ENCODE measurements around the gene SAG.

Gene SAG

DNA sequence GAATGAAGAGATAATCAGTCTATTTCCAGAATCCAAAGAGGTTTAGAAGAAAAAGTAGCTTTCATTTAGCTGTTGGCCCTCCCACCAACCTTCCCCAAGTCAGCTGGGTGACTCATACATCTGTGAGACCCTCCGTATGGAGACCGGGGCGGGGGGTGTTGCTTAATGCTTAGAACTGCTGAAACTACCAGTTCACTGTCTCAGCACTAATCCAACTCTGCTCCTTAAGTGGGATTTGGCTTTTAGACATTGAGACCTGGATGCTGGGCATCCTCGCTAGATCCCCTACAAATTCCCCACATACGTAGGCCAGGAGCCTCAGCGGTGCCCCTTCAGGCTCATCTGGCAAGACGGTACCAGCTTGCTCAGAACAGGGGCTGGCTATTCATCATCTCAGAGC is at the start of gene SAG:
SAG (plus strand) TSS at position 252 of the 400 bp plus-strand sequence. CDS start 1,374 bp downstream, outside the sequence.
- no peak for DNase-seq (ENCODE audit: low spot score)

- no peak for DNase-seq (ENCODE audit: low spot score)
Measured at GRCh38 chr2:233258211-233258610, 49.4 kb upstream of the SAG start.

DNA sequence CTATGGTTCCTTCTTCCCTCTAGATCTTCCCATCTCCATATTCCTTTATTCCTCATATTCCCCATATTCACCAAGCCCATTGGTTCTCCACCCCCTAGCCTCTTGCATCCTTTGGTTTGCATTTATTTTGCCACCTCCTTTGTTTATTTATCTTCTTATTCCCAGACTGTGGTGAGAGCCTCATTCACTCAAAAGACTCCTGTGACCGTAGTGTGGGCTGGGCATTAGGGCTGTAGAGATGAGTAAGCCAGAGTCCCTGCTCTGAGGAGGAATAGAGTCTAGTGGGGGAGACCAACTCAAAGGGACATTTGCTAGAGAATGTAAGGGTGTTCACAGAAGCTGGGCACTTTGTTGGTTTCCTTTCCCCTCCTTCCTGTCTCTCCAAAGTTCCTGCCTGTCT is 47.9 kb upstream of the SAG start:
- DNase-seq (ENCODE audit: low spot score): no peak

DNA sequence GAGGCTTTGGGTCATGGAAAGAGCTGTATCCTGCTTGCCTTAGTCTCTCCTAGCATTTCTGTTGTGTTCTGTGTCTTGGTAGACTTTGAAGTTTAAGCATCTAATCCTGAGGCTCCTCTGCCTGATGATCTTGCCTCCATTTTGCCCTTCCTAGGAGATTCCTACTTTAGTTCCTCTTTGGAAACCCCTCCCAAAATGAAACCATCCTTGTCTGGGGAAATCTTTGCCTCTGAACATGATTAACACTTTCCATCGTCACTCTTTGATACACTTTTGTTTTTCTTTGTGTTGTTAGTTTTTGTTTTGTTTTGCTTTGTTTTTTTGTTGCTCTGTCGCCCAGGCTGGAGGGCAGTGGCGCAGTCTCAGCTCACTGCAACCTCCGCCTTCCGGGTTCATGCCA is 47.0 kb upstream of the SAG start:
- DNase-seq (ENCODE audit: low spot score): no peak

DNA sequence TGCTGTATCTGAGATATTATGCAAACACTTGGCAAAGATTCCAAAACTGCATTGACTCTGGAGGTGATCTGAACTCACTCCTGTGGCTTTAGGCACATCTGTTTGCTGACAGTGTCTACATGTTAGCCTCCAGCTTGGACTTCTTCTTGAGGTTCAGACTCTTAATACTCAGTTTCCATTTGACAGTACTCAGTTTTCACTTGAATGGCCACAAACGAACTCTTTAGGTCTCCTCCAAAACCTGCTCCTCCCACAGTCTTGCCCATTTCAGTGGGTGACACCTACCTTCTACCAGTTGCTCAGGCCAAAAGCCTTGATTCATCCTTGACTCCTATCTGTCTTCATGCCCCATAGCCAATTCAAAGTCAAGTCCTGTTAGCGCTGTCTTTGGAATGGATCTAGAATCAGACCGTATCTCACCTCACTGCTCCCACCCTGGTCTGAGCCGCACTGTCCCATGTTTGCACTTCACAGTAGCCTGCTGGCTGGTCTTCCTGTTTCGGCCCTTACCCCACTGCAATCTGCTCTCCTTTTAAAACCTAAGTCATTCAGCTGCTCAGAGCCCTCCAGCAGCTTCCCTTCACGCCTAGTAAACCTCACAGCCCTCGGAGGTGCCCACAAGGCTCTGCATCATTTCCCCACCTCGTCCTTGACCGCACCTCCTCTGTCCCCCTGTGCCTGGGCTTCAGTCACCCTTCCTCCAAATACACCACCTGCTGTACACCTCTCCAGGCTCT is 45.6 kb upstream of the SAG start:
- DNase-seq (ENCODE audit: low spot score): no peak

GRCh38 chr2:233262562-233262961 is 45.1 kb upstream of the SAG start:
- no peak for DNase-seq (ENCODE audit: low spot score)

DNA sequence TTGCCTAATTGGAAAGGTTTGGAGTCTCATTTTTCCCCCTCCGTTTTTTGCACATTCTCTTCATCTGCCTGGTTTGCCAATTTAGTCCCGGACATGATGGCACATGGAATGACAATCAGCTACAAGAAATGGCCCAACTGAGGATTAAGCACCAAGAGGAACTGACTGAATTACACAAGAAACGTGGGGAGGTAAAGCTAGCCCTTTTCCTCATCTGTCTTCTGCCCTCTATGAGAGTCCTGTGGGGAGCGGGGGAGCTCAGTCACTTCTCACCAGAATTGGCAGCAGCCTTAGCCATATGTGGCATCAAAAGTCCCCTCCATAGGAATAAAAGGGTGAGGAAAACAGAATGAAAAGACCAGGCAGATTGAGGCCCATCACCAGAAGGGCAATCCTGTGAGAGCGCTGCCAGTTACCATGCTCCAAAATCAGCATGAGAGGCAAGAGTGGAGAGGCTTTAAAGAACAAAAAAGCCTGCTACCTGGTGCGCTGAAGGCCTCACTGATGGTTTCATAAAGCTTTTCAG is 44.5 kb upstream of the SAG start:
- DNase-seq (ENCODE audit: low spot score): no peak

- no peak for DNase-seq (ENCODE audit: low spot score)
Measured at GRCh38 chr2:233264667-233265066, 42.9 kb upstream of the SAG start.

DNA sequence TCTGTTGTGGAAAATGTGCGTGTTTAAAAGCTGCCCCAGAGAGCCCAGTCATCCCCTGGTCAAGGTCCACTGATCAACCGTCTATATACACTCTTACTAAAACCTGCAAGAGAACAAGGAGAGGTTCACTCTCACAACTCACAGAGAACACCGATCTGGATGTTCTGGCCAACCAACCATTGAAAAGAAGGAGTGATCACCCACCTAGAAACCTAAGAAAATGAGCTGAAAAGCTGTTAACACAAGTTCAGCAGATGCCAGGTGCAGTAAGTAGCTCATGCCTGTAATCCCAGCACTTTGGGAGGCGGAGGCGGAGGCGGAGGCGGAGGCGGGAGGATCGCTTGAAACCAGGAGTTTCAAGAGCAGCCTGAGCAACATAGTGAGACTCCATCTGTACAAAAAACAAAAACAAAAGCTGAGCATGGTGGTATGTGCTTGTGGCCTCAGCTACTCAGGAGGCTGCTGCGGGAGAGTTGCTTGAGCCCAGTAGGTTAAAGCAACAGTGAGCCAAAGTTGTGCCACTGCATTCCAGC is 41.7 kb upstream of the SAG start:
- no peak for DNase-seq (ENCODE audit: low spot score)

DNA sequence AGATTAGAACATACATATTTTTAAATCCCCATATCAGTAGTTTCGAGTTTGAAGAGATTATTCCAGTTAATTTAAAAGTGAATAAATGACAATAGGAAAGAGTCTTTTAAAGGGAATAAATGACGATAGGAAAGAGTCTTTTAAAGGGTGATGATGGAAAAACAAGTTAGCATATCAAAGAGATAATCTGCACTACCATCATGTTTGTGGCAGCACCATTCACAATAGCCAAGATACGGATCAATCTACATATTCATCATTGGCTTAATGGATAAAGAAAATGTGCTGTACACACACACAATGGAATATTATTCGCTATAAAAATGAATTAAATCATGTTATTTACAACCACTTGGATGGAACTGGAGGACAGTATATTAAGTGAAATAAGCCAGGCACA is 41.1 kb upstream of the SAG start:
- no peak for DNase-seq (ENCODE audit: low spot score)

- DNase-seq (ENCODE audit: low spot score): peak; percentile 13
Measured at GRCh38 chr2:233267516-233268245, 39.9 kb upstream of the SAG start.

- no peak for DNase-seq (ENCODE audit: low spot score)
Measured at GRCh38 chr2:233270366-233270765, 37.2 kb upstream of the SAG start.

DNA sequence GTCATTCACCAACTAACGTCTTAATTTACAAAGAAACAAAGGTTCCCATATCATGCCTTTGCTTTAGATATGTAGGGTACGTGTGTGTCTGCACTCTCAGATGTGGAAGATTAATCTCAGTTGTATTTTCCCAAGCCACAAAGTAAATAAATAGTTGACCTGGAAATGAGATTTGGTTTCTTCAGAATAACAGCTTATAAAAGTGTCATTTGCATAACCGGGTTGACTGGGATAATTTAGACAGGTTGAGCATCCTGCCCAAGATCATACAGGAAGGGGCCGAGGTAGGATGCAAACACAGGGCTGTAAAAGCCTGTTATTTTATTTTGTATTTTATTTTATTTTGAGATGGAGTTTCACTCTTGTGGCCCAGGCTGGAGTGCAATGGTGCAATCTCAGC is 36.7 kb upstream of the SAG start:
- DNase-seq (ENCODE audit: low spot score): no peak

DNA sequence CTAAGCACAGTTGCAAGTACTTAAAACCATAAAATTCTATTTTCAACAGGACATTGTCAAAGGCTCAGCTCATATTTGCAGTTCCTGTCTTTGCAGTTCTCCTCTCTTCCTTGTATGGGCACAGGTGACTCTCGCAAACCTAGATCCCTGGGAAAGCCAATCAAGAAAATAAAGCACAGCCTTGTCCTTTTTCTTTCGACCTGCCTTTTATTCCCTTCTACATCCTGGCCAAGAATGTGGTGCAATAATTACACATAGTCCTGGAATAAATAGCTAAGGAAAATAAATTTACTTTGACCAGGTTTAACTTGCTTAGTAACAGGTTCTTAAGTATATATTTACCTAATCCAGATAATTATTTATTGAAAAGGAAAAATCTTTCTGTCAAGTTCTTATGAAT is 35.9 kb upstream of the SAG start:
- no peak for DNase-seq (ENCODE audit: low spot score)

DNA sequence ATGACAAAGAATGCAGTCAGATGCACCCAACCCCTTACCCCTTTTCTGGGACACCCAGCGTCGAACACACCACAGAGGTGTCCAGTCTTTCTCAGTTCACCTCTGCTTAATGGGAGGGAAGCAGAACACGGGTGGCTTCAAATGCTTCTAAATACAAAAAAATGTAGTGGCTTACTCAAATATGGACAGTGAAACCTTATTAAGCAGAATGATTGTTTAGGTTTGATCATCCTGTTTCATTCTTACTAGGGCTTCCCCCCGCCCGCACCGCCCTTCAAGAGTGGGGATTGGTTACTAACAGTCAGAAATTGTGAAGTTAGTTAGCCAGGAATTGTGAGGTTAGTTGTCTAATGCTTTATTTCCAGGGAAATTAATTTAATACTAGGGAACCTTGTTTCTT is 34.5 kb upstream of the SAG start:
- DNase-seq (ENCODE audit: low spot score): no peak

GRCh38 chr2:233275223-233275622 is 32.4 kb upstream of the SAG start:
- no peak for DNase-seq (ENCODE audit: low spot score)

DNA sequence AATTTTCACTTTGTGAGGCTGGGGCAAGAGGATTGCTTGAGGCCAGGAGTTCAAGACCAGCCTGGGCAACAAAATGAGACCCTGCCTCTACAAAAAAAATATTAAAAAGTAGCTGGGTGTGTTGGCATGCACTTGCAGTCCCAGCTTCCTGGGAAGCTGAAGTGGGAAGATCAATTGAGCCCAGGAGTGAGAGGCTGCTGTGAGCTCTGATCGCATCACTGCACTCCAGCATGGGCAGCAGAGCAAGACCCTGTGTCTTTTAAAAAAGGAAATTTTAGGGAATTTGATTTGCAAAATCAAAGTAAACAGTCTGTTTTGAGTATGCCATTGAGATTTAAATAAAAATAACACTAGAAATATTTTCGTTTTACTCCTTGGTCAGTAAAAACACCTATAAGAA is 28.7 kb upstream of the SAG start:
- DNase-seq (ENCODE audit: low spot score): no peak

GRCh38 chr2:233280114-233280693 is 27.4 kb upstream of the SAG start:
- DNase-seq (ENCODE audit: low spot score): no peak

GRCh38 chr2:233281553-233281952 is 26.1 kb upstream of the SAG start:
- no peak for DNase-seq (ENCODE audit: low spot score)

DNA sequence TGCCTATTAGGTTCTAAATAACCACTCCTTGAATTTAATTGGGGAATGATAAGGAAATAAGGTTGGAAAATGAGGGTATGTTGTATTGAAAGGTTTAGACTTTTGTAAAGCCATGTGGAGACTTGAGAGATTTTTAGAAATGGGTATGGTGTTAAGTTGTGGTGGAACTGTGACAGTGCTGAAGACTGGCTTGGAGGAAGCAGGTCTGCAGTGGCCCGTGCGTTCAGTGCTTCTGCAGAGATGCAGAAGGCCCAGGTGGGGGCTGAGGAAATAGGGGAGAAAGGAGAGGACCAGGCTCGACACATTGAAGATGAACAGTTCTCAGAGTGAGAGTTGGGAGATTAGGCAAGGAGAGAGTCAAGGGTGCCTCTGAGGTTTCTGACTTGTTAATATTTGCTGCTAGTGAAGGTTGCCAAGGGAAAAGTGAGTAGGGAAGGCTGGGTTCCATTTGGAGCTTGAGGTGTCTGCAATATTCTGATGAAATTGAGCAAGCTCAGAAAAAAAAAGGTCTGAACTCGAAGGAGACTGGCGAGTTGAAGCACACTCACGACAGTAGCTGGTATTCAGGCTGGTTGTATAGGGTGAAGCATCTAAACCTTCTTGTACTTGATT is 25.5 kb upstream of the SAG start:
- no peak for DNase-seq (ENCODE audit: low spot score)

- DNase-seq (ENCODE audit: low spot score): no peak
Measured at GRCh38 chr2:233285921-233286320, 21.7 kb upstream of the SAG start.

GRCh38 chr2:233287871-233288270 is 19.7 kb upstream of the SAG start:
- DNase-seq (ENCODE audit: low spot score): no peak
